HG03521 (cell line): ENCODE data around the gene KCND3.

Experiments
- ATAC-seq: cut with Tn5 transposase; IDR thresholded peaks from one replicate; pipeline ENCODE4 v1.9.1; 2021; ENCODE audit warnings: mild to moderate bottlenecking, moderate library complexity; ENCODE audit not compliant: unreplicated experiment

KCND3 gene

DNA sequence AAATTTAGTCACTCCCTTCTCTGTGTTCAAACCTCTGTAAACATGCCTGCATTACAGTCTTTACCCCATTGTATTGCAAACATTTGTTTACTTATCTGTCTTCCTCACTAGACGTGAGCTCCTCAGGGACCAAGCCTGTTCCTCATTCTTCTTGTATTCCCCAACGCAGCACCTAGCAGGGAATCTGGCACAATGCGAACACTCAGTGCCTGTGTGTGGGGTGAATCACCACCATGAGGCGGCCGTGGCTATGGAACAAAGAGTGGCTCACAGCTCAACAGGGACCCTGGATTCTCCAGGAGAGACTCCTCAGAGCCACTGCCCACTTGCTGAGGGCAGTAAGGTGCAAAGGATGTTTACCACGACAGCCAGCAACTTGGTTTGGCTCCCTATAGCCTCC is 137.9 kb downstream of the KCND3 start:
- no peak for ATAC-seq

DNA sequence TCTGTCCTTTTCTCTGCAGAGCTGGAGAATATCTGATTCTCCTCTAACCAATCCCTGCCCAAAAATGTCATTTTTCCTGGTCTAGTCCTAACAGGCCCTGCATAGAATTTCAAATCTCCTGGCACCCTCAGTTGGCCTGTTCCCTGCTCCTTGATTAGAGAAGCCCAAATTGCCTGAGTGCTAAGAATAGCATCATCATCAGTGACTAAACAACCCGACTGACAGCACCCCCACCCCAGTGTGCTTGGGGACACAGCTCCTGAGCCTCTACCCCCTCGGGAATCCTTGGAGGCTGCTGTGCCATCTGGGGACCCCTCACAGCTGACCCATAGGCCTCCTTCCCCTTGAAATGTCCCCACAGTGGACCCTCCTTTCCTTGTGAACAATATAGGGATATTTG is 139.4 kb downstream of the KCND3 start:
- no peak for ATAC-seq

DNA sequence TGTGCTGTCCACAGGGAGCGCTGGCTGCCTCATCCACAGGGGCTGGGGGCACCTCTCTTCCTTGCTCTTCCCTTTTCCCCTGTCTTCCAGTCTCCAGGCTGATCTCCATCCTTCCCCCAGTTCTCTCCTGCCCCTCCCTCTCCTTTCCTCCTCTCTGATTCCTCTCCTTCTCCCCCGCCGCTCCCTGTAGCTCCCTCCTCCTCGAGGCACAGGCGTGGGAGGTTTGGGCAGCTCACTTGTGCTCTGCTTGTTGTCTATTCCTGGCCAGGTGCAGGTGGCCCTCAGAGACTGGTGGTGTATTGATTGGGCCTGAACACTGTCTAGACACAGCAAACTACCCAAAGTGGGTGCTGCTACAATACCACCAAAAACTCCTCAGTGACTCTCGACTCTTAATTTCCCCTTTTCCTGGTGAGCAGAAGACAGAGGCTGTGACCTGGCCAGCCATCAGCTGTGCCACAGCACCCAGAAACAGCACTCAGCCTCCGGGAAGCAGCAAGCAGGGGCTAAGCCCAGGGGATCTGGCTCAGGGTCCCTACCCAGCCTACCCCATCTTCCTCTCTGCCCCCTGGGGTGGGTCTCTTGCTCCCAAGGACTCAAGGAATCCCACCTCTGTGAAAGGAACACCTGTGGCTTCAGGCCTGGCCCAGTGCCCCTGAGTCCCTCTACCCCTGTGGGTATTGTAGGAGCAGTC is 140.5 kb downstream of the KCND3 start:
- ATAC-seq: no peak

DNA sequence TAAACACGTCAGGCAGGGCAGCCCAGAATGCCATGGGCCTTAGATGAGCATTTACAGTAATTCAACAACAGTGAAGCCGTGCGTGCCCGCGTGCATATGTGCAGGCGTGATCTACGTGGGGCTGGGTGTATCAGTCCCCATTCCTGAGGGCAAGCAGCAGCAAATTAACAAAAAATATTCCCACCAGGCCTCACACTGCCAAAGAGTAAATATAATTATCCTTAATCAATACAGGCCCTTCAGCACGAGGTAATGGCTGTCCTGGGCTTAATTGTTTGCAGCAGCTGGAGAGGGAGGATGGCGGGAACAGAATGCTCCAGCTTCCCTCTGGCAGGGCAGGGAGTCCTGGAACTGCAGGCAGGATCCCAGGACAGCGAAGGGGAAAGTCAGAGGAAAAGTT is 142.0 kb downstream of the KCND3 start:
- ATAC-seq: no peak

DNA sequence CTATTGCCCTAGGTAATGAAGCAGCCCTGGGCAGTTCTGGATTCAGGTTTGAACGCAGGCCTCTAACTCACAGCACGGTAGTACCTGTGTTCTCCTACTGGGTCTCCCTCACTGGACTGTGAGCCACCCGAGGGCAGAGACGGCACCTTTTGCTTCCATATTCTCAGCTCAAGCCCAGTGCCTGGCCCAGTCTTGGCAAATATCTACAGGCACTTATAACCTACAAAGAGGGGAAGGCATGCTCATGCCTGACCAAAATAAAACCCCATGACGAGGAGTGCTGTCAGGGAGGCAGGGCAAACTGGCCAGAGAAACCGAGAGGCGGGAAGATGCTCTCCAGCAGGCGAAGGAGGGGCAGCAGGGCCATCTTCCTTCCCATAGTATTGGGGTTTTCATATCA is 142.6 kb downstream of the KCND3 start:
- no peak for ATAC-seq

DNA sequence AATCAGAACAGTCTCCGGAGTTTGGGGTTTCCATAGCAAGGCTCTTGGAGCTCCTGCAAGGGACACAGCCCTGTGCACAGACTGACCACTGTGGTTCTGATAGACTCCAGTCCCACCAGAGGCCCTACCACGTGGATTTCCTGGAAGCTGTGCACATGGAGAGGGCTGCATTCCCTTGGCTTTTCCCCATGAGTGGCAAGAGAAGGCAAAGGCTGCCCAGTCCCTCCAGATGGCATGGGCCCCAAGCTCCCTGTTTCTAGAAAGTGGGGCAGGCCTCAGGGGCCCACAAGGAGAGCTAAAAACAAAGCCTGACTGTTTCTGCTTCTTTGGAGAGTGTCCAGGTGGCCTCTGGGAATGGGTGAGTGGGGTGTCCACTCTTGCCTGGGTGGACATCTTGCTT is 146.3 kb downstream of the KCND3 start:
- ATAC-seq: no peak

DNA sequence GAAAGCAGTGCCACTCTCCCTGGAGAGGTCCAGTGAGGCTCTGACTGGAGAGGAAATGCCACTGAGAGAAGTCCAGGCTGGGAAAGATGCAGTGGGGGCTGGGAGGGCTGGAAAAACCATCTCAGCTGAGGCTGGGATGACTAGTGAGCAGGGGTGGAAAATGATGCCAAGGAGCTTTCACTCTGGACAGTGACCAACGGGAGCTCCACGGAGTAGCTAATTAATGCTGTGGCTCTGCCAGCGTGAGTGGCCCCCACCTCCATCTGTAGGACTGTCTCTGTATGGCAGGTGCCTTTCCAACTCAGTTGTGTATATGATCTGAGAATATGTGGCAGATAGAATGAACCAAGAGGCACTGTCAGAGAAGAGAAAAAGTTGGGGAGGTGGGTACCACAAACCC is 147.1 kb downstream of the KCND3 start:
- no peak for ATAC-seq

DNA sequence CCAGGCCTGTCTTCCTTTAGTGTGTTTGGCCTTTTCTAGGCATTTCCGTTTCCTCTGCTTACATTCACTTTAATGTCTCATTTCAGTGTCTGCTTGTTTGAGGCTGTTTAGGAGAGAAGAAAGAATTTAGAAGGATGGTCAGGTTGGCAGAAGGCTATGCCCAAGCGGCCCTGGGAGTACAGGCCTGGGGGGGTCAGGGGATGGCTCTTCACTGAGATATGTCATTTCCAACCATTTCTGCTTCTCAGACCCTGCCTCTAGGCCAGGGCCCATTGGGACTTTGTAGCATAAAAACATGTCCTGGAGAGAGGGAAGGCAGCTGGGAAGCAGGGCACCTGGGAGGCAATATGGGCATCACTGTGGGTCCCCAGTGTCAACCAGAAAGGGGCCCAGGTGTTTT is 147.7 kb downstream of the KCND3 start:
- ATAC-seq: no peak

DNA sequence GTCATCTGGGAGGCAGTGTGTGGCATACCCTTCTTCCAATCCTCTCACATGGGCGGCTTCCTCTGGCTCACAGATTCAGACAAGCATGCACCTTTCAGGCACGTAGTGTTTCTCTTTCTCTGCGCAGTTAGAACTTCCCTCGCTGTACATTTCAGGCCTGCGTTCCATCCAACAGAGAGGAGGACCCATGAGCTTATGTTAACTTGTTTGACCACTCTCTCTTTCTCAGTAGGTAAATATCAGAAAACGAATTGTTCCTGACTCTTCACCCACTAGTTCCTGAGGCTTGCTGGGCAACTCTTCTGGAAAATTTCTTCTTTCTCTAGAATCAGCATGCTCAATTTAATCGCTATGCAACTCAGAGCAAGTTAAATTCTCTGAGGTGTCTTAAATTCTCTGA is 148.3 kb downstream of the KCND3 start:
- no peak for ATAC-seq

DNA sequence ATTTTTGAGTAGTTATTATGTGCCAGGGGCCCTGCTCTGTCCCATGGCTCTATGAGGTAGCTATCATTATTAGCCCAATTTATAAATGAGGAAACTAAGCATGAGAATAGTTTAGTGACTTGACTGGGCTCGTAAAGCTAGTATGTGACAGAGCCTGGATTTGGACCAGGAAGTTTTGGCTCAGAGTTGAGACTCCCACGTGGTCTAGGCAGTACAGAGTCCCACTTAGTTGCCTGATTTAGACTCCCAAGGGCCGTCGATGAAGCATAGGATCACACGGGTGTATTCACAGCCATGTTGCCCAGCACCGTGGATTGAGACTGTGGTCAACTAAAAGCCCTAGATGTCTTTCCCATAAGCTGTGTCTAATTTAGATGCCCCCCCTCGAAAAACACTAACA is 152.1 kb downstream of the KCND3 start:
- no peak for ATAC-seq

DNA sequence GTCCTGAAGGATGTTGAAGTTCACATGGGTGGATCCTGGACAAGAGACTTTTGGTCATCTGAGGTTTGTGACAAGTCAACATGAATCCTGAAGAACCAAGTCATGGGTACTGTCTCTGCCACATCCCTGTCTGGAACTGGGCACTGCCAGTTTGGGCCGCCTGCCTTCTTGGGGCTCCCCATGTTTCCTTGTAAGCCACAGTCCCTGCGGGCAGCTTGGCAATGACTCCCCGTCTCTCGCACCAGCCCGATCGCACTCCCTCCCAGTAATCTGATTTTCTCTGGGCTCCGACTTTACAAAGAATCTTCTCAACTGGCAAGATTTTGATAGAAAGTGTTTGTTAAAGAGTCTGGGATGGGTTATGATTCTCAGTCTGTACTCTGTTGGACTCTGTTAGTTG is 153.4 kb downstream of the KCND3 start:
- ATAC-seq: no peak

DNA sequence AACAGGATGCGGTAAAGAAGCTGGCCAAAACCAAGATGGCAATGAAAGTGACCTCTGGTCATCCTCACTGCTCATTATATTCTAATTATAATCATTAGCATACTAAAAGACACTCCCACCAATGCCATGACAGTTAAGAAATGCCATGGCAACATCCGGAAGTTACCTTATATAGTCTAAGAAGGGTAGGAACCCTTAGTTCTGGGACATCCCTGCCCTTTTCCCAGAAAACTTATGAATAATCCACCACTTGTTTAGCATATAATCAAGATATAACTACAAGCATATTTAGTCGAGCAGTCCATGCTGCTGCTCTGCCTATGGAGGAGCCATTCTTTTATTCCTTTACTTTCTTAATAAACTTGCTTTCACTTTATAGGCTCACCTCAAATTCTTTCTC is 154.0 kb downstream of the KCND3 start:
- no peak for ATAC-seq

DNA sequence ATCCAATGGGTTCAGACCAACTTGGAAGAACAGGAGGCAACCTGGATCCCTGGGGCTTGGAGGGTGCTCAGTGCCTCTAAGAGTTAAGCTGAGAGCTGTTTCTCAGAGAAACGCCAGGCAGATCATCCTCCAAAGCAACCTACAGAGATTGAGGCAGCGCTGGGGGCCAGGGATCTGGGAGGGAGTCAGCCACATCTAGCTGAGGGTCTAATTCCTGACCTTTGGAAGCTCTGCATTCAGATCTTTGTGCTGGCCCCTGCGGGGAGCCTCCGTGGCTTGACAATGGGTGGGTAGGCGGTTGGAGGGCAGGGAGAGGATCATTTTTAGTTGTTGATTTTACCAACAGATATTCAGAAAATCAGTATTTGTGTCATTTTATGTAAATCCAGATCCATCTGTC is 154.5 kb downstream of the KCND3 start:
- no peak for ATAC-seq

DNA sequence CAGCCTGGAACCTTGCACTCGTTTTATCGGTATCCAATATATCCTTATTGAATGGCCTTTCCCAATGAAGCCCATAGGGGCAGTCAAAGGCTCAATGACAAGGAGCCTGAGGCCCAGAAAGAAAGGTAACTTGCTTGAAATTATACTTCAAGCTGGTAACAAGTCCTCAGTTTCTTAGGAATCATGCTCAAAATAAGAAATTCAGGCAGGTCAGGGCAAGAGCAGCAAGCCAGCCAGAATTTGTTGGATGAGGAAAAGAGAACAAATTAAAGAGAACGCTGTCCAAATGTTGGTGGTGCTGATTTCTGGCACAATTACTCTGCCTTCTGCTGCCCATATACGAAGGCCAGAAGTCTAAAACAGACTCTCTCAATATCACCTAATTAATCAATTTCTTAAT is 156.1 kb downstream of the KCND3 start:
- ATAC-seq: no peak

DNA sequence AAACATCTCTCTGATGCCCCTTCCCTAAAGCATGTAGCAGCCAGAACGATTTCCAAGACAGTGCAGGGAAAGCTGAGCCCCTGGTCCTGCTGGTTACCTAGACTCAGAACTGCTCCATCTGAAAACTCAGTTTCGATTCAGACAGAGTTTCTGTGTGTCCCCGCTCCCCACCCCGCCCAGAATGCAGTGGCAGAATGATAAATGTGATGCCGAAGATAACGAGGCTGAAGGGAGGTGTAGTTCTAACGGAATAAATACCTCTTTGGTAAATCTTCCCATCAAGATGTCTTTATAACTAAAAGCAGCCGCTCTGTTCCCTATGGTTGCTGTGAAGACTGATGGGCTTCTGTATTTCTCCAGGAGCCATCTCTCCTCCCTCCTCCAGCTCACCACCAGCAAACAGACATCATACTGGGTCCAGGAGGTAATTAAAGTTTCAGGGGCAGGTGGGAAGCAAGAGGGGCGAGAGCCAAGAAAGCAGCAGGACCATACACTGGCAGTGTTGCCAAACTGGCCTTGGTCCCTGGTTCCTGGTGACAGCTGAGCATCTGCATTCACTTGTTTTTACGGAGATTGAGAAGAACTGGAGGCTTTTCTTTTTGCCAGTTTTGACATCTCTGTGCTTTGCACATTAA is 156.8 kb downstream of the KCND3 start:
- ATAC-seq: no peak

DNA sequence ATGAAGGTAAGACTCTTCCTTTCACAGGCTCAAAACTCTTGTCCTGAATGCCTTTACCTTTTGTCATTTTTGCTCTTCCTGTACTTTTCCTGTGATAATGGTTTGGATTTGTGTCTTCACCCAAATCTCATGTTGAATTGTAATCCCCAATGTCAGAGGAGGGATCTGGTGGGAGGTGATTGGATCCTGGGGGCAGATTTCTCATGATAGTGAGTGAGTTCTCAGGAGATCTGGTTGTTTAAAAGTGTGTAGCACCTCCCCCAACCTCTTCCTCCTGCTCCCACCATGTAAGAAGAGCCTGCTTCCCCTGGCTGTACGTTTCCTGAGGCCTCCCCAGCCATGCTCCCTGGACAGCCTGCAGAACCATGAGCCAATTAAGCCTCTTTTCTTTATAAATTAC is 158.3 kb downstream of the KCND3 start:
- ATAC-seq: no peak

DNA sequence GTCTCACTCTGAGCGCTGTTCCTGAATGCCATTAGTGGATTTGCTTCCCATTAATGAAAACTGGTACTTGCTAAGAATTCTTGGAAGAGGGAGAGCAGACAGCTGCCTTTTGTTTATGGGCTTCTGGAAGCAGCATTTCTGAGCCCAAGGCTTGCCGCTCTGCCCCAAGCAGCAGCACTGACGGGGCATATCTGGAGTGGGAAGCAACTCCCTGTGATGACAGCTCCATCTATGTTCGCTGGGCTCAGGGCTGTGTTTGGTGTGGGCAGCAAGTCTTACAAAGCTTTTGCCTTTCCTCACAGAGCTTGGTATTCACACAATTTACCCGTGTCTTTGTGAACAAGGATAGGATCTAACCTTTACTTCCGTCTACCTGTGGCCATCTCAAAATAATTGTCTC is 161.5 kb downstream of the KCND3 start:
- no peak for ATAC-seq

DNA sequence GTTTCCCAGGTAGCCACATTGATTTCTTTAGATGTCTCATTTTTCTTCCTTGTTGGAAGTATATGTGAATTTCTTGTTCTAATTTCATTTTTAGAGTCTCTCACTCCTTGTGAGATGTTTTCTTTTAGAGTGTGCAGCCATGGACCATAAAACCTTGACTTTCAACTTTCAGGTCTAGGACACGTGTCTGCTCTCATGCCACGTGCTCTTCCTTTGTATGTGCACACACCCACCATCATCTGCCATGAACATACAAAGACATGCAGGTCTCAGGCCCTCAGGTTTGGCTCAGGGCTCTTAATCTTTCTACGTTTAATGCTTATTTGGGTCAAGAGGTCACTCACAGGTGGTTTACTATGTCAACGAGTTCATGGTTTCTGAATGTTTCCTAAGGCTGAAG is 163.2 kb downstream of the KCND3 start:
- no peak for ATAC-seq

DNA sequence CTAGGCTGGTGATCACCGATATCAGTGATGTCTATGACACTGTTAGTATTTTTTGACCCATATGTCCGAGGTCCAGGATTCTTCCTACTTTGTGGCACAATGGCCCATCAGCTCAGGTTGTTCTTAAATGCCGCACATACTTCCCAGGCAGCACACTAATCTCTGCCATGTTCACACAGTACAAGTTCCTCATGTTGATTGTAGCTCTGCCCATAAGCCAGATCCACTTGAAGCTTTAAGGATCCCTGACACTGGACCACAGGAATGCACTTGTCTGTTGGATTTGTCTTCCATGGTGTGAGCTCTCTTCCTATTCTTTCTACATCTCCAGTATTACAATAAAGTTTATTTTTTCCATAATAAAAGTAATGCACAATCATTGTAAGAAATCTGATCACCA is 164.3 kb downstream of the KCND3 start:
- ATAC-seq: no peak

DNA sequence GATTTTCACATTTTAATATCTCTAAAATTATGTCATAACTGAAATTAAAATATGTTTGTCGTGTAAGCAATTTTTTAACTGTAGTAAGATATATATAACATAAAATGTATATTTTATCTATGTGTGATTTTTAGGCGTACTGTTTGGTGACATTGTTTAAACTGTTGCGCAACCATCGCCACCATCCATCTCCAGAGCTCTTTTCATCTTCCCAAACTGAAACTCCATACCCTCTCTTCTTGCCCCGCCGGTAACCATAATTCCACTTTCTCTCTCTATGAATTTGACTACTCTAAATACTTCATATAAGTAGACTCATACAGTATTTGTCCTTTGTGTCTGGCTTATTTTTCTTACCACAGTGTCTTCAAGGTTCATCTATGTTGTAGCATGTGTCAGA is 167.3 kb downstream of the KCND3 start:
- ATAC-seq: no peak

DNA sequence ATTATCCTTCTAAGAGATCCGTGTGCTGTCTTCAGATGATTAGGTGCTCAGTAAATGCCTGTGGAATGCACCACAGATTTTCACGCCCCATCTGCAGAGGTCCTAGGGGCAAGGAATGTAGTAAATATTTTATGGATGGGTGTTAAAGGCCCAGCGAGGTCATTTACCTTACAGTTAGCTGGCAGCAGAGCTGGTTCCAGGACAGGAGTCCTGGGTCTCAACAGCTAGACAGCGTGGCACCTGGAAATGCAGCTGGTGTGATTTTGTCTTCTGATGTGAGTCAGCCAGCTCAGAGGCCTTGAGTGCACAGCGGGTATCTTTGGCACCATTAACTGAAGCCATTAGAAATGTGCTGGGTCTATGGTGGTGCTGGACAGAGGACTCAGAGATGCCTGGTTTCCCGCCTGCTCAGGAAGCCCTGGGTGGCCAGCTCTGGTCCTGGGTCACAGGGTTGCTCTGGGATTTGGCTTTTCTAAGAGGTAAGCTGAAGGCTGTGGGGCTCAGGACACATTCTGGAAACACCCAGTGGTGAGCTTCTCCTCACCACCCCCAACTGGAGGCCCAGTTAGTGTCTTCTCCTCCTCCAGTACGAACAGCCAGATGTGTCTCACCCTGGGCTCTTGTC is 168.2 kb downstream of the KCND3 start:
- no peak for ATAC-seq

DNA sequence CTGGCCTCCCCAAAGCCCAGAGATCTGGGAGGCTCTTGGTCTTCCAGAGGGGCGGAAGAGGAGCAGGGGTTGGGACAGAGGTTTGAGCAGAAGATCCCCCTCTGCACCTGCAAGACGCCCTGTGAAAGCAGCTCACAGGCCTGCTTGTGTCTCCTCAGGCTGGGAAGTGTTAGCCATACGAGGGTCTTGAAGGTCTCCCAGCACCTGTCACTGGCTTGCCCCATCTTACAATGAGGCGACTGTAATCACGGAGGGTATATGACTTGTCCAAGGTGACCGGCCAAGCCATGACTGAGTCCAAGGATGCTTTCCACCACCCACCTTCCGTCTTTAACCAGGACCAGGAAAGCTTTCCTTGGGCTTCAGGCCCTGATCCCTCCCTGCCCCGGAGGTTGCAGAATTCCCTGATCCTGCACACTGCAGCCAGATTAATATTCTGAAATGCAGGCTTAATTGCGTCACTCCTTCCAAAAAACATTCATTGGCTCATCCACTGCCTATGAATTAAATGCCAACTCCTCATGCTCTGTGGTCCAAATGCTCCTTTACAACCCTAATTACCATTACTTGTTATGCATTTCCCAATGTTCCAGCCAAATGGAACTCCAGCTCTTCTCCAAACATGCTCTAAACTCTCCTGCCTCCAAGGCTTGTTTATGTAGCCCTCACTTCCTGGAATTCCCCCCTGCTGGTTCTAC is 169.8 kb downstream of the KCND3 start:
- no peak for ATAC-seq
